Retinal pigment epithelial cell (primary cell): ENCODE measurements around the gene WFDC5.

Experiments used
- DNase-seq: peaks from one replicate; pipeline ENCODE4 v3.0.0-alpha.2; 2010; ENCODE audit warnings: low read depth
- H3K4me3 ChIP-seq: 2 replicates; pipeline ENCODE4 v1.5.1; 2011; ENCODE audit warnings: mild to moderate bottlenecking, low read length, control low read depth, moderate library complexity
- CTCF ChIP-seq: conservative IDR thresholded peaks from 2 replicates; pipeline ENCODE4 v1.5.1; 2011; ENCODE audit warnings: low read depth, low read length, control low read depth, inconsistent platforms

The WFDC5 gene

DNA sequence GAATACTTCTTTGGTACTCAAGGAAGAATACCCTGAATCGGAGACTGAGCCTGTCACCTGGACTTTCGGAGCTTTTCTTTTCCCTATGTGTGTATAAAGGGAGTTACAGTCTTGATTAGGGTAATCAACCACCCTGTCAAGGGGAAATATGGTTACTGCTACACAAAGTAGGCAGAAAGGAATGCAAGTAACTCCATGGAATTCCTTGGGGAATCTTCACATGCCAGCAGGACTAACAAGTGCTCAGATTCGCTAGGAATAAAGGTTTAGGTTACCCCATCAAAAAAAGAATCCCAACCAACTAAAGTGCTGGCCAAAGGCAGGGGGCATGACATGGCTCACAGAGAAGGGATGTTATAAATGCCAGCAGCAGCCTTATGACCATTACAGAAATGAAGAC, 24.5 kb downstream of the WFDC5 start:
- TF ChIP-seq CTCF: no peak
- DNase-seq: no peak
- H3K4me3 ChIP-seq: no peak overlapping the region

DNA sequence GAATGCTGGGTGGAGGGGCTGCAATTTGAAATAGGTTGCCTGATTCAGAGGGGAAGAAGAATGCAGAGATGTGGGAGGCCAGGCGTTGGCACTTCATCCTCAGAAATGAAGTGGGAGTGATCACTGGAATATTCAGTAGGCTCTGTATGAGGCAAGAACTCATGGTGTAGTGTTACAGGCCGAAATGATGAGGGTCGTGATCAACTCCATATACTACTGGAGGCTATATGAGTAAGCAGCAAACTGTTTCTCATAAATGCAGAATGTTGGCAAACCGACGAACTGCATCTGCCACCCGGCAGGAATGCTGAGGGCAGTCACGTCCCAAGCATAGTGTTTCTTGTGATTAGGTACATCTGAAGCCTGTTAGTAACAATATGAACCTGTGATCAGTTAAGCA, 26.7 kb downstream of the WFDC5 start:
- DNase-seq: no peak
- no peak for TF ChIP-seq CTCF
- H3K4me3 ChIP-seq: no peak overlapping the region

DNA sequence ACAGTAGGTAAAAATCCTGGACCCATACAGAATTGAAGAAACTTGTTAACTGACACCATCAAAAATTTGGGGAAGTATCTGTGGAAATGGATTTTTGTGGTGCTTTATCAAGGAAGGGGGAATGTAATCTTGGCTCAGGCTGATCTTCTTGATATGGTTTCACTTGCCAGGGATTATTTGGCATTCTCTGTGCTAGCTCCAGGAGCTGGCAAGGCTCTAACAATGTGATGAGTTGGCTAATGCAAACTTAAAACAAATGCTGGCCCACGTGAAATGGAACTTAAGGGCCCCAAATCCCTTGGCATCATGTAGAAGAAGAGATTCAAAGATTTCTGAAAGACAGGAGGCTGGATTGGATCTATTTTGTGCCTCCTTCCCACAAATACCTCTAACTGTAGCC, 27.2 kb downstream of the WFDC5 start:
- DNase-seq: no peak
- H3K4me3 ChIP-seq: no peak overlapping the region
- no peak for TF ChIP-seq CTCF

DNA sequence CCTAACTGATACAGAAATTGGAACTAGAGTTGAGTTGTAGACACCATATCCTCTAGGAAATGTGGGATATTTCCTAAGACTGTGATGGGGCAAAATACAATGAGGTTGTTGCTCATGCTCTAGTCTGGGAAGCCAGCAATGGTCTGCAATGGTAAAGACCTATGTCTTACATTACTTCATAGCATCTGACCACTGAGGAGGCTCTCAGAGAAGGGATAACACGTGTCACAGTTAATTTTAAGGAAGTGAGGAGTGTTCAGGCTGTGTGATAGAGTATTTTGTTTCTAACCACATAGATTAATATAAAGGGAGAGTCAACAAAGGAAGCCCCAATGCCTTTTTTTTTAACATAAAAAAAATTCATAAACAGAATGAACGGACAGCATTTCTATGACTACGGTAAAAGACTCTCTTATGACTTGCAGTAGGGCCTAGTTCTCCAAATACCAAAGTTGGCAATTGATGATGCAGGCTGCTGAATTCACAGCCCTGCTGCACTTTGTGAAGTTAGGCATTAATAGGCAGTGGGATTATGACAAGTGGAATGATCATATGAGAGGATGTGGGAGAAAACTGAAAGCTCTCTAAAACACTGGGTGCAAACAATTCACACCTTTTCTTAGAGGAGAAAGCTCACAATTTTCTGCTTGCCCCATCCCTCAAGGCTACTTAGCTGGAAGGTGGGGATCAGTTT, 27.7 kb downstream of the WFDC5 start:
- no peak for DNase-seq
- H3K4me3 ChIP-seq: no peak overlapping the region
- no peak for TF ChIP-seq CTCF

- H3K4me3 ChIP-seq: no peak overlapping the region
- TF ChIP-seq CTCF: no peak
- no peak for DNase-seq
These were observed 29.1 kb downstream of the WFDC5 start for GRCh38 chr20:45085867-45086266.

DNA sequence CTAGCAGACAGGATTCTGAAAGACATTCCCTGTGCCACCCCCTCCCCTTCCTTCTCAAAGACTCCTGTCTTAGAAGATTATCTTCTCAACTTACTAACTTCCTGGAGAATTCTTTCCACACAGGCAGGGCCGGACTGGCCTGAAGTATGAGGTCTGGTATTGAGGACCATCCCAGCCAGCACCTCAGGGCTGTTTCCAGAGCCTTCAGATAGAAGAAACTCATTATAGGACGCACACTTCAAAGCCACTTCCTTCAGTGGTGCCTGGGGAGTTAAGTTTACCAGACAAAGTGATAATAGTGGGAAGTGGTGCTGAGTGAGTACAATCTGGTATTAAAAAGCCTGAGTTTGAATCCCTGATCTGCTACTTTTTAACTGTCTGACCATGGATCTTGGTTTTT, 29.7 kb downstream of the WFDC5 start:
- TF ChIP-seq CTCF: no peak
- H3K4me3 ChIP-seq: no peak overlapping the region
- DNase-seq: no peak

DNA sequence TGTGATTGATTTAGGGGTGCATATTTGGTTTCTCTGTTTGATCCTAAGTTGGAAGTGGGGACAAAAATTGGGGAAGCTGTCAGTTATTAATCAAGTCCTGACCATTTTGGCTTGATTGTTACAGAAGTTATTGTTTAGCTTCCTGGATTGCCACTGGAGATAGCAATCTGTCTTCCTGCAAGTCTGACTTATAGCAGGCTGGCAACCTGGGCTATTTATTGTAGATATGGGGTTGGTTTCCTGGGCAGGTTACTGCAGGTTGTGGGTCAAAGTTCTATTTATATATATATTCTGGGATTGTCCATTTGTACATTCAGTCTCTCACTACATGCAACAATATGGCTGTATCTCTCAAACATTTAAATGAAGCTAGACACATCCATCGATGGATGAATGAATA, 31.8 kb downstream of the WFDC5 start:
- no peak for DNase-seq
- no peak overlapping the region for H3K4me3 ChIP-seq
- TF ChIP-seq CTCF: no peak
